GM21515 (cell line): ENCODE data around the gene MAP1B.

ENCODE experiments used
- ATAC-seq: cut with Tn5 transposase; IDR thresholded peaks from one replicate; pipeline ENCODE4 v1.9.1; 2021; ENCODE audit not compliant: unreplicated experiment

The MAP1B gene

GRCh38 chr5:72129725-72130124 is 22.4 kb downstream of the MAP1B start:
- ATAC-seq = no peak

DNA sequence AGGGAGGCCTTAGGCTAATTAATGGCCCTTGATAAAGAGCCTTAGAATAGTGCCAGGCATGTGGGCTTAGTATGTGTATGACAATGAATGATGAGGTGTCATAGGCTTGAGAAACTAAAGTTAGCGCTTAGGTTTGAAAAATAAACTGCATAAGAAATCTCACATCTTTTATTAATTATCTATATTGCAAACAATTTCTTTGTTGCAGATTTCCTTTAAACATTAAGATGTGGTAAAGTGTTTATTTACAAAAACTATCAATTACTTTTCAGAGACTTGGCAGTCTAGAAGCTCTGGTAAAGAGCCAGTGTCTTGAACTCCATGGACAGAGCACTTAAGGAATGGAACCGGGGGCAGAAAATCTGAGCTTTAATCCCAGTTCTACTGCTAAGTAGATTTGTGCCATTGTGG is 23.1 kb downstream of the MAP1B start:
- no peak for ATAC-seq

GRCh38 chr5:72133212-72133990 is 26.1 kb downstream of the MAP1B start:
- ATAC-seq = no peak

DNA sequence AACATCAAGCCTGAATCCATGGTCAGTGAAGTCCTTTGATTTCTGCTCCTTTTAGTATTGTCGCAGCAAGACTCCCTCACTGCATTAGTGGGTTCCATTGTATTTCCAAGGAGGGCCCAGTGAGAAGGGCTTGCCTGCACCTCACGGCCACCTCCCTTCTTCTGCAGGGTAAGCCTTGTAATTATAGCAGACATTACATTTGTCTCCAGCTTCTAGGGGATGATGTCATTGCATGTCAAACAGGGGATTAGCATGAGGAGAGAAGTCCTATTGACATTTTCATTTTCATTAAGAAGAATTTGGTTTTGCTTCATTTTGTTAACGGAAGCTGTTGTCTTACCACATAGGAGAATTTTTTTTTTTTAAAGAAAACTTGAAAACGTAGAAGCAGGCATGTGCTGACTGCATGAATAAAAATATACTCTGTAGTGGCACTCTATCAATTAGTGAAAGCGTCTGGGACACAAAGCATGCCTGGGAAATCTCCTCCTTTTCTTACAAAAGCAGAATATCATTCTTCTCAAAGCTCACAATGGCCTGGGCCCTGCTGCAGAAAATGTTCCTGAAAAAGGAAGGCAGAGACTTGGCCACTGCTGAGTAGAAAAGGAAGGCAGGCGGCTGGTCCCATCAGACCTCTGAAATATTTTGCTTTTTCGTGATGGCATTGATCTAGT is 27.1 kb downstream of the MAP1B start:
- no peak for ATAC-seq

DNA sequence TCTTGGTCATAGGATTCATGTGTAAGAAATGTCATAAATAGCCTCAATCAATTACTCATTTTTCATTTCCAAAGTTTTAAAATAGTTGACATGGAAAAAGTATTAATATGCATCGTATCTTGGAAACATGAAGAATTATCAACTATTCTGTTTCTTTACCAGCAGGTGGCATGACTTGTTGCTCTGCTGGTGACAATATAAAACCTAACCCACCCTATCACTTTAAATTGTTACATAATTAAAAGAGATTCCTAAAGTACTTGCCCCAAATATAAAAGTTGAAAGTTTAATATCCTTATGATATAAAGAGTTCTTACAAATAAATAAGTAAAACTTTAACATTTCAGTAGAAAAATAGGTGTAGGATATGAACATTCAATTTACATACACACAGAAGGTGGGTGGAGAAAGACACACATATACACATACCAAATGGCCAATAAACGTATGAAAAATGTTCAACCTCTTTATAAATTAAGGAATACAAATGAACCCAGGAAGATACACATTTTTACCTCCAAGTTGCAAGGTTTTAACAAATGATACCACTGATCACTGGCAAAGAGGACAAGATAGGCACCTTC is 30.6 kb downstream of the MAP1B start:
- ATAC-seq = no peak

DNA sequence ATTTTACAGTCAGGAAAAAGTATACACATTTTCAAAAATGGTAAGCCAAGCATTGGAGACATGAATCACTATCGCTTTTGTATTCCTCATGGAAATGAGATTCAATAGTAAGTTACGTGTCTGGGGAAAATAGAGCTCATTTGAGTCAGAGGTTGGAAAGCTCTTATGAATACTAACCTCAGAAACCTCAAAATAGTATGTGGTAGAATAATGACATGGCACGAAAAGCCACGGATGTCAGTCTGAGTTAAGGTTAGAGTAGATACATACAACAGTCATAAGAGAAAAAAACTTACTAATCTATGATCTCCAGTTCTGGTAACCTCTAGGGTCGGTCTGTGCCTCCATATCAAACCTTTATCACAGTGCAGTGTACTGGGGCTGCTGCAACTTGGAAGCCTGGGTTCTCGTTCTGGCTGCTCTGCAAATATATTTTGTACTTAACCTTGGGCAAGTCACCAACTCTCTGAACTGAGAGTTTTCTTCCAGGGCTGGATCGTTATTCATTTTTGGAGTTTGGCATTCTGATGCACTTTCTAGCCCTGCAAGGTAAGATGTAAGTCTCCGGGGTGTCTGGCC is 31.8 kb downstream of the MAP1B start:
- ATAC-seq = no peak

- ATAC-seq = no peak
Measured at GRCh38 chr5:72140711-72141110, 33.4 kb downstream of the MAP1B start.

DNA sequence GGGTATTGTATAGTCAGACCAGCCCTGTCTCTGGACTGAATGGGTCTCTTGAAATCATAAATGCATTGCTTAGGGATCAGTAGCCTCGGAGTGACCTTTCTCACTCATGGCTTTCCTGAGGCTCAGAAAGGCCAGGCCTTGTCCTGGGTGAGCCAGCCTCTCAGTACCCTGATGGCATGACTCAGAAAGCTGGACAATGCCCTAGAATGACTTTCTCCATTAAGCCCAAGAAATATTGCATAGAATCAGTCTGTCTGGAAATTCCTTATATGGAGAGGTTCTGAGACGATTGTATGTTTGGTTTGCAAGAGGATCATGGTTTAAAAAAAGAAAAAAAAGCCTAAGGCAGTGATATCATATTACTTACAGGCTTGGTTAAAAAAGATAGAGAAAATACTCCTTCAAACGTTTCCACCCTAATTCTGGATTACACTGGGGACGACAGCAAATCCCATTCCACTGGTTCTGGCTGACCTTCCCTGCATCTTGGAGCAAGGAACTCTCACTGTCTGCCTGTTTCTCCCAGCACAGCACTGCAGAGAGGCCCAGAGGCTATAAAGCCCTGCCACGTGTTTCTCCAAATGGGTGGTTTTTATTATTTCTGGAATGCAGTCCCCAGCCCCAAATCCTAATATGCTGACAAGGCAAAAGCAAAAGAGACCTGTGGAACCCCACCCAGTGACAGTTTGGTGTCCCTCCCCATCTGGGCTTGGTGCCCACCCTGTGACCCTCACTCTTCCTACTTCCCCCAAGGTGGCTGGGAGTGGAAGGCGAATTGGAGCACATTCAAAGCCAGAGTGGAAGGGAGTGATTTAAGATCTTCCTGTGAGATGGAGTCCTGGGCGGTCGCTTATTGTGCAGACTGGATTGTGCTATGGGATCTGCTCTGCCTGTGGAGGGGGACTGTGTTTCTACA is 34.4 kb downstream of the MAP1B start:
- no peak for ATAC-seq

- ATAC-seq = no peak
Measured at GRCh38 chr5:72144762-72145161, 37.5 kb downstream of the MAP1B start.

DNA sequence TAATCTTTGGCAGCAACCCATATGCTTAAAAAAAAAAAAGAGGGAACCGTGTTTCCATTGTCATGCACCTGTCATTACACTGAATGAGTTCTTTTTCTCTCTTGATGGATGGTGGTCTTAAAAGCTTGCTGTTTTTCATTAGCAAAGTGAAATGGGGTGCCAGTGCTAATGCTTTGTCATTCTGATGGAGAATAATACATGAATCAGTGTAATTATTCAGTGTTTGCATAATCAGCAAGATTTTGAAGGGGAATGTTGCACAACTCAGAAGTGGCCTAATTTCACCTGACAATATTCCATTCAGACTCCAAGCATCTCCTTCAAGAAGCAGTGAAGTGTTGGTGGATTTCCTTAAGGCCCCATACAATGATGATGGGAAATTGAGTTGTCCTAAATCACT is 38.1 kb downstream of the MAP1B start:
- ATAC-seq = no peak

DNA sequence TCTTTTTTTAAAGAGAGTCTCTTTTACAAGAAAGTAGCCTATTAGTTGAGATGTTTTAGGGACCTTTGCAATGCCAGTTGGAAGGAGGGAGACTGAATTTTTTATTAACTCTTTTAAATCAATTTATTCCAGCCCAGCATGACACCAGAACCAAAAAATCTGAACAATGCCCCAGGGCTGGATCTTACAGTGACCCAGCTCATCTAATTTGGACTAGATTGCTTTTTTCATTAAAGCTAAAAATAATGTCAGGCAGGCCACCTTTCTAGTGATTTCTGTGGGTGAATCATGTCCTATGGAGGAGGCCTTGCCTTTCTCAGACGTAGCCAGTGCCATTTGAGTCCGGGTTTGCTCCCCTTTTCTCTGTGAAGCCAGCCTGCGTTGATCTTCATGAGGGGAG is 38.8 kb downstream of the MAP1B start:
- ATAC-seq = no peak

GRCh38 chr5:72147569-72147968 is 40.3 kb downstream of the MAP1B start:
- no peak for ATAC-seq

- ATAC-seq = no peak
Measured at GRCh38 chr5:72149742-72150141, 42.5 kb downstream of the MAP1B start.

- no peak for ATAC-seq
Measured at GRCh38 chr5:72151169-72151568, 43.9 kb downstream of the MAP1B start.

- no peak for ATAC-seq
Measured at GRCh38 chr5:72151646-72152045, 44.4 kb downstream of the MAP1B start.

- no peak for ATAC-seq
Measured at GRCh38 chr5:72152545-72152944, 45.3 kb downstream of the MAP1B start.

- ATAC-seq = no peak
Measured at GRCh38 chr5:72153551-72153950, 46.3 kb downstream of the MAP1B start.

GRCh38 chr5:72154076-72154756 is 46.9 kb downstream of the MAP1B start:
- no peak for ATAC-seq

DNA sequence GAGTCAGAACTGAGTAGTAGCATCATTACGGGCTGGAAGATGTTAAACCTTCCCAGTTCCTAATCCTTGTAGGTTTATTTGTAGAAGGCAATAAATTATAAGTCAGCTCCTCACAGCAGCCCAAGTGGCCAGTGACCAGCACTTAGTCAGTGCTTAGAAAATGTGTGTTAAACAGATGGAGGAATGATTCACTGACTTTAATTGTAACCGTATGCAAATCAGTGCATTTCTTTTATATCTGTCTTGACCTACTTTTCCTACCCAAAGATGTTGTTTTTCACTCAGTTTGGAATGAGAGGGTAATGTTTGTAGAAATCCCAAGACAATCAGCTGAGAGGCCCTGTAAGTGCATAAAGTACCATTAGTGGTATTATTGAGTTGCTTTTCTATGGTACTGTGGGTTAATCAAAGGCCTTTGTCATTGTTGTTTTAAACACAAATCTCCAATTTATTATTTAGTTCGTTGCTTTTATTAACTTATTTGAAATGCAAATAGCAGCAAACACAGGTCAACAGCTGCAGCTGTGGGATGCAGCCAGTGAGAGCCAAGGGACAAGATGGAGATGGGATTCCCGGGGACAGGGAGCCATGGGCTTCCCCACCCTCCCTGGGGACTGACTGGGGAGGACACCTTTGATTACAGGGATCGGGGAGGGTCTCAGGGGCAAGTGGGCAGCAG is 49.8 kb downstream of the MAP1B start:
- ATAC-seq = no peak

DNA sequence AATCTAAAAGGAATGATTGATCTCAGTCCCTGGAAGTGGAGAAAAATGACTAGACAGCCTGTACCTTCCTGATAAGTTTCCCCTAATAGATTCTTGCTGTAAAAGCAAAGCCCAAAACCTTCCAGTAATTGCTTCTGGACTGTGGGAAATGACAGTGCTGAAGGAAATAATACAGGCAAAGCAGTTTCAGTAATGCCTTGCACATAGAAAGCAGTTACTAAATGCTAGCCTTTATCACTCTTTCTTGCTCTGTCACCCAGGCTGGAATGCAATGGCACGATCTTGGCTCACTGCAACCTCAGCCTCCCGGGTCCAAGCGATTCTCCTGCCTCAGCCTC is 50.3 kb downstream of the MAP1B start:
- ATAC-seq = no peak
